Sigmoid colon (tissue), 7 donors: Measurements from ENCODE around the gene NANOGP8. TPM values are rescaled to one million over a fixed set of nuclear protein-coding genes. Genes with fewer than 3 reads are reported as not detected.

ENCODE experiments used
- DNase-seq: peaks from one replicate; pipeline ENCODE4 v3.0.0-alpha.2; 2019
- H3K27ac ChIP-seq, 4 donors: fragments of 200-600 bp; sonication (generic); one replicate each; pipeline ENCODE4 v1.5.1; 2016 to 2019; ENCODE audit warnings: mild to moderate bottlenecking in 1 of 4
- H3K27me3 ChIP-seq, 3 donors: fragments of 200-600 bp; sonication (generic); one replicate each; pipeline ENCODE4 v1.5.1; 2019; ENCODE audit warnings: mild to moderate bottlenecking in 1 of 3
- H3K36me3 ChIP-seq, 4 donors: fragments of 200-600 bp; sonication (generic); one replicate each; pipeline ENCODE4 v1.5.1; 2016 to 2019
- H3K4me1 ChIP-seq, 4 donors: fragments of 200-600 bp; sonication (generic); one replicate each; pipeline ENCODE4 v1.5.1; 2017 to 2019
- H3K4me3 ChIP-seq, 4 donors: fragments of 200-600 bp; sonication (generic); one replicate each; pipeline ENCODE4 v1.5.1; 2017 to 2019; ENCODE audit warnings: mild to moderate bottlenecking in 2 of 4, moderate library complexity in 1 of 4
- H3K9me3 ChIP-seq, 4 donors: fragments of 200-600 bp in 3 of 4; sonication (generic) in 3 of 4; one replicate each; pipeline versions ENCODE4 v1.5.1 to v1.6.1; 2013 to 2019
- EP300 ChIP-seq, 4 donors: sonication (generic); formaldehyde crosslinking; IDR thresholded peaks; one replicate each; pipeline ENCODE4 v1.6.1; 2017; ENCODE audit warnings: antibody characterized with exemption in 4 of 4
- POLR2A ChIP-seq, 2 donors: fragments of 450-650 bp; IDR thresholded peaks; one replicate each; pipeline ENCODE4 v1.6.1; 2016; ENCODE audit warnings: antibody characterized with exemption in 2 of 2, mild to moderate bottlenecking in 2 of 2, moderate library complexity in 2 of 2
- POLR2AphosphoS5 ChIP-seq, 4 donors: sonication (generic); formaldehyde crosslinking; IDR thresholded peaks; one replicate each; pipeline ENCODE4 v1.6.1; 2017; ENCODE audit warnings: antibody characterized with exemption in 4 of 4
- WGBS, 2 donors: extraction: QIAGEN DNeasy Blood & Tissue Kit; methylation state at CpG; one replicate each; pipeline ENCODE4 v1.1.7; 2013; 5-methylcytosine and 5-hydroxymethylcytosine counted together
- intact Hi-C: fragments of 100-400 bp; cut with DNase I; formaldehyde crosslinking; loops from one replicate; pipeline ENCODE4 v1.15.1; 2023
- polyA plus RNA-seq, 3 donors: library from polyadenylated mRNA; stranded (reverse); fragments of 200-250 nt; gene quantifications; one replicate each; pipeline ENCODE4 v1.2.3, GENCODE V29; 2013
- total RNA-seq, 4 donors: library from RNA; depleted of rRNA; stranded (reverse); fragments of >200 nt; gene quantifications; one replicate each; pipeline ENCODE4 v1.1.0, GENCODE V29; 2016
- TF ChIP-seq, protein P1 (sequence below), 4 experiments: fragments of 450-650 bp in 3 of 4; fragments of 200-600 bp in 1 of 4; IDR thresholded peaks; one replicate each; pipeline ENCODE4 v1.5.1; 2016 to 2019; ENCODE audit warnings: antibody characterized with exemption in 4 of 4, mild to moderate bottlenecking in 3 of 4, moderate library complexity in 2 of 4
- donor health status: healthy with polysubstance abuse.
- donor health status: Bipolar disorder and iron deficiency.
- donor health status: healthy.

Gene NANOGP8
- total and polyA plus RNA-seq, 7 donors, result 0.15 to 2.2 (median 1.2) TPM; not detected in 4

DNA sequence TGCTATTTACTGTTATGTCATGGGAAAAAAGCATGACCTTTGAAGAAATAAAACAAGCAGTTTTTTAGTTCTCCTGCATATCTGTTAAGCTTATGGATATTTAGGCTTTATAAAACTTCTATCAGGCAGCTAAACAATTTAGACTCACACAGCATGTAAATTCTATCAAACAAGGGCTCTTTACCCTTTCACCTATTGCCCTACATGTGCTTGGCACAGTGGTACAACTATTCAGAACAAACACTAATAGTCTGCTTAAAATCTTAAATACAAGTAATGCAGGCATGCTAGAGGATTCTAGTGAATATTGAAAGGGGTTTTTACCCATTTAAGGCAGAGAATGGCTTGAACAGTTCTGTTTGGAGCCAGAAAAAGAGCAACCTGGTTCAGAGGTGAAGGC is 23.4 kb upstream of the NANOGP8 start:
- no peaks in the 10 kb centered on the region for H3K27me3 ChIP-seq
- H3K9me3 ChIP-seq, result no peaks in the 10 kb centered on the region
- no peaks in the 10 kb centered on the region for H3K4me1 ChIP-seq
- no peaks in the 10 kb centered on the region for H3K36me3 ChIP-seq
- TF ChIP-seq POLR2AphosphoS5 (IDR thresholded peaks at IDR 0.05) (no peak), EP300 (IDR thresholded peaks at IDR 0.05) (no peak), POLR2A (IDR thresholded peaks at IDR 0.05) (no peak)
- TF ChIP-seq, protein P1, sequence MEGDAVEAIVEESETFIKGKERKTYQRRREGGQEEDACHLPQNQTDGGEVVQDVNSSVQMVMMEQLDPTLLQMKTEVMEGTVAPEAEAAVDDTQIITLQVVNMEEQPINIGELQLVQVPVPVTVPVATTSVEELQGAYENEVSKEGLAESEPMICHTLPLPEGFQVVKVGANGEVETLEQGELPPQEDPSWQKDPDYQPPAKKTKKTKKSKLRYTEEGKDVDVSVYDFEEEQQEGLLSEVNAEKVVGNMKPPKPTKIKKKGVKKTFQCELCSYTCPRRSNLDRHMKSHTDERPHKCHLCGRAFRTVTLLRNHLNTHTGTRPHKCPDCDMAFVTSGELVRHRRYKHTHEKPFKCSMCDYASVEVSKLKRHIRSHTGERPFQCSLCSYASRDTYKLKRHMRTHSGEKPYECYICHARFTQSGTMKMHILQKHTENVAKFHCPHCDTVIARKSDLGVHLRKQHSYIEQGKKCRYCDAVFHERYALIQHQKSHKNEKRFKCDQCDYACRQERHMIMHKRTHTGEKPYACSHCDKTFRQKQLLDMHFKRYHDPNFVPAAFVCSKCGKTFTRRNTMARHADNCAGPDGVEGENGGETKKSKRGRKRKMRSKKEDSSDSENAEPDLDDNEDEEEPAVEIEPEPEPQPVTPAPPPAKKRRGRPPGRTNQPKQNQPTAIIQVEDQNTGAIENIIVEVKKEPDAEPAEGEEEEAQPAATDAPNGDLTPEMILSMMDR (IDR thresholded peaks at IDR 0.05), result no peak
- no peak overlapping the region for H3K4me3 ChIP-seq
- DNase-seq, result no peak
- intact Hi-C loops, result no loop called here
- no peak overlapping the region for H3K27ac ChIP-seq

DNA sequence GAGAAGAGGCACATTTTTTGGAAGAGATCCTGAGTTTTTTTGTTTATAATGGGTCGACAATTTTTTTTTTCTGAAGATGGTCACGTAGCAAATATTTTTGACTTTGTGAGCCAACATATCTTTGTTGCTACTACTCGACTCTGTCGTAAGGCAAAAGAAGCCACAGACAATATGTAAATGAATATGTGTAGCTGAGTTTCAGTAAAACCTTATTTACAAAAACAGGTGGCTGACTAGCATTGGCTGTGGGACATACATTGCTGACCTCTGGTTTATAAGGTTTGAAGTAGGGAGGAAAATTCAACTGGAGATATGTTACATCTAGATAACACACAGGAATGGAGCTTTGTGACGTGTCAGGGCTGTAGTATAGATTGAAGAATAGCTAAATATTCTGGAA is 22.5 kb upstream of the NANOGP8 start:
- TF ChIP-seq EP300 (IDR thresholded peaks at IDR 0.05) (no peak), POLR2A (IDR thresholded peaks at IDR 0.05) (no peak), POLR2AphosphoS5 (IDR thresholded peaks at IDR 0.05) (no peak)
- TF ChIP-seq, protein P1 (IDR thresholded peaks at IDR 0.05), result no peak
- no peak overlapping the region for H3K4me3 ChIP-seq
- no peaks in the 10 kb centered on the region for H3K4me1 ChIP-seq
- no peak for DNase-seq
- intact Hi-C loops, result no loop called here
- no peak overlapping the region for H3K27ac ChIP-seq
- 82 to 92% methylated on average over 5 of the region's 5 CpGs for WGBS, 2 donors
- no peaks in the 10 kb centered on the region for H3K9me3 ChIP-seq
- H3K27me3 ChIP-seq, result no peaks in the 10 kb centered on the region
- no peaks in the 10 kb centered on the region for H3K36me3 ChIP-seq

DNA sequence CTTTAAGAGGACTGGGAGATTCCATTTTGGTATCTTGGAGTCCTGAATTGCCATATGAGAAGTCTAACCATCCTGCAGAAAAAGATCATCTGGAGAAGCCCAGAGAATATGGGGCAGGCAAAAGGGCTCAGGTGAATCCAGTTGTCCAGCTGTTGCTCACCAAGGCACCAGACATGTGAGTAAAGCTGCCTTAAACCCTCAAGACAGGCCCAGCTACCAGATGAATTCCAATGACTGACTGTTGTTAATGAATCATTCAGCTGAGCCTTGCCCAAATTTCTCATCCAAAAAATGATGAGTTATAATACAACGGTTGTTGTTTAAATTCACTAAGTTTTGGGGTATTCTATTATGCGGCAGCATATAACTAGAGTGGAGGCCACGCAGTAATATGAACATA is 22.0 kb upstream of the NANOGP8 start:
- Histone ChIP-seq H3K36me3 (no peaks in the 10 kb centered on the region), H3K27me3 (no peaks in the 10 kb centered on the region), H3K9me3 (no peaks in the 10 kb centered on the region), H3K4me1 (no peaks in the 10 kb centered on the region), H3K4me3 (no peak overlapping the region), H3K27ac (no peak overlapping the region)
- no peak for DNase-seq
- TF ChIP-seq, protein P1 (IDR thresholded peaks at IDR 0.05), result no peak
- no peak for TF ChIP-seq POLR2AphosphoS5 (IDR thresholded peaks at IDR 0.05)
- no peak for TF ChIP-seq POLR2A (IDR thresholded peaks at IDR 0.05)
- TF ChIP-seq EP300 (IDR thresholded peaks at IDR 0.05), result no peak
- WGBS, 2 donors, result 93 to 96% methylated on average over 3 of the region's 3 CpGs
- intact Hi-C loops, result no loop called here

DNA sequence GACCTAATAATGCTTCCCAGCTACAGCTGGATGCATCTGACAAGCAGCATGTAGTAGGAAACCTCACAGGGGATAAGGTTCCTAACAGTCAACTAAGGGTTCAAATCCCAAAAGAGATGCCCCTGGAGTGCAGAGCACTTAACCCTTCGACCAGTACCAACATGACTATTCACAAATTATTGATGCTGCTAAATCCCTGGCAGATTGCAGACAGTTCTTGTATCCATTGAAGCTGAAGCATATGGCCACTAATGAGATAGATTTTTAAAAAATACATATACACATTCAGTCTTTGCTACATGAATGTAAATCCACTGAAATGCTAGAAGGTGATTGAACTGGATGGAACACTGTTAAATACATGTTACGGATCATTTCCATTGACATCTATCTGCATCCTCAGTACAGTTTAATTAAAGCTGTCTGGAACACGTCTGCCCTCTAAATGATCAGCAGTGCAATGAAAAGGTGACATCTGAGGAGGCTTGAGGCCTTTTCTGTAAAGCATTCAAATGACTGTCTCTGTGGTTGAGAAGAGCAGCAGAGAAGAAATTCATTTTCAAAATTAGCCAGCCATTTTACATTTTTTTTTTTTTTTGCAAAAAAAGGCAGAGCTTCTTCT is 19.5 kb upstream of the NANOGP8 start:
- Histone ChIP-seq H3K27me3 (no peaks in the 10 kb centered on the region), H3K27ac (no peak overlapping the region), H3K4me3 (no peak overlapping the region), H3K9me3 (no peaks in the 10 kb centered on the region), H3K4me1 (no peaks in the 10 kb centered on the region), H3K36me3 (no peaks in the 10 kb centered on the region)
- DNase-seq, result no peak
- 86 to 89% methylated on average over 3 of the region's 3 CpGs for WGBS, 2 donors
- intact Hi-C loops, result no loop called here
- no peak for TF ChIP-seq POLR2AphosphoS5 (IDR thresholded peaks at IDR 0.05)
- TF ChIP-seq EP300 (IDR thresholded peaks at IDR 0.05), result no peak

DNA sequence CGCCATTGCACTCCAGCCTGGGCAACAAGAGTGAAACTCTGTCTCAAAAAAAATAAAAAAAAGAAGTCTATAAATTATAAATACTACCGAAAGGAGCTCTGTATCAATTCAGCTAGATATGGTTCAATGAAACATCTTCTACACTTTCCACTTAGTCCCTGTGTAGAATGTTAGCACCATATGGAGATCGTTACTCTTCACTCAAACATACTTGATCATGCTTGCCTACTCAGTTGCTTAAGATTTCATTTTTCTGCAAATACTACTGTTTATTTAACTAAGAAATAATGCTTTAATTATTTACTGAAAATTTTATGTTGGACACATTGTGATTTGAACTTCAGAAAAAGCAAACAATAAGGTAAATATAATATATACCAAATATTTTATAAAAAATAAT is 17.1 kb upstream of the NANOGP8 start:
- Histone ChIP-seq H3K36me3 (no peaks in the 10 kb centered on the region), H3K27me3 (no peaks in the 10 kb centered on the region), H3K27ac (no peak overlapping the region), H3K9me3 (no peaks in the 10 kb centered on the region), H3K4me3 (no peak overlapping the region), H3K4me1 (no peaks in the 10 kb centered on the region)
- no peak for TF ChIP-seq EP300 (IDR thresholded peaks at IDR 0.05)
- TF ChIP-seq, protein P1 (IDR thresholded peaks at IDR 0.05), result no peak
- TF ChIP-seq POLR2A (IDR thresholded peaks at IDR 0.05), result no peak
- TF ChIP-seq POLR2AphosphoS5 (IDR thresholded peaks at IDR 0.05), result no peak
- WGBS, 2 donors, result 93 to 97% methylated on average over 3 of the region's 3 CpGs
- no peak for DNase-seq
- intact Hi-C loops, result no loop called here
